ENCODE measurements around the gene BHMT.

- TF ChIP-seq CTCF (IDR thresholded peaks at IDR 0.05; ENCODE audit: poor library complexity): no peak
- TF ChIP-seq EZH2 (IDR thresholded peaks at IDR 0.05; ENCODE audit: borderline replicate concordance): no peak
Observed at GRCh38 chr5:79143684-79144379, 32.2 kb downstream of the BHMT start.

Data from hepatocyte (in vitro differentiated cells).